Fibroblast of lung (primary cell): ENCODE data around the gene SIPA1L3. TPM values are rescaled to one million over a fixed set of nuclear protein-coding genes. Genes with fewer than 3 reads are reported as not detected.

Source experiments
- DNase-seq, 2 donors: peaks; one replicate each; pipeline versions ENCODE4 v3.0.0 to v3.0.0-alpha.2; 2010; ENCODE audit warnings: low read depth in 2 of 2
- H2AFZ ChIP-seq: 2 replicates; pipeline ENCODE4 v1.5.1; 2012; ENCODE audit warnings: low read length, control low read depth, inconsistent platforms
- H3K27ac ChIP-seq: 2 replicates; pipeline ENCODE4 v1.5.1; 2011; ENCODE audit warnings: low read length, control low read depth; ENCODE audit not compliant: insufficient read depth
- H3K27me3 ChIP-seq: 2 replicates; pipeline ENCODE4 v1.5.1; 2011; ENCODE audit warnings: mild to moderate bottlenecking, low read length; ENCODE audit not compliant: control insufficient read depth, insufficient read depth
- H3K36me3 ChIP-seq: 2 replicates; pipeline ENCODE4 v1.5.1; 2011; ENCODE audit warnings: low read length; ENCODE audit not compliant: control insufficient read depth, insufficient read depth
- H3K4me1 ChIP-seq: 2 replicates; pipeline ENCODE4 v1.5.1; 2011; ENCODE audit warnings: low read length; ENCODE audit not compliant: control insufficient read depth, insufficient read depth; ENCODE audit errors: extremely low read depth
- H3K4me2 ChIP-seq: 2 replicates; pipeline ENCODE4 v1.5.1; 2011; ENCODE audit warnings: low read length, control low read depth; ENCODE audit not compliant: insufficient read depth; ENCODE audit errors: extremely low read depth
- H3K4me3 ChIP-seq, 4 experiments: fragments of 200-600 bp in 1 of 4; sonication (generic) in 1 of 4; replicated peaks in 1 of 4; 2 replicates each; pipeline ENCODE4 v1.5.1; 2011 to 2016; ENCODE audit warnings: low read length in 4 of 4, low read depth in 3 of 4, mild to moderate bottlenecking in 3 of 4, control low read depth in 2 of 4, inconsistent platforms in 1 of 4, mixed read lengths in 1 of 4; ENCODE audit not compliant: insufficient read depth in 1 of 4; ENCODE audit errors: control extremely low read depth in 1 of 4
- H3K79me2 ChIP-seq: 2 replicates; pipeline ENCODE4 v1.5.1; 2012; ENCODE audit warnings: mild to moderate bottlenecking, low read length, inconsistent platforms; ENCODE audit not compliant: control insufficient read depth, insufficient read depth
- H3K9ac ChIP-seq: 2 replicates; pipeline ENCODE4 v1.5.1; 2011; ENCODE audit warnings: mild to moderate bottlenecking, low read length, control low read depth; ENCODE audit not compliant: insufficient read depth
- H3K9me3 ChIP-seq: 2 replicates; pipeline ENCODE4 v1.5.1; 2012; ENCODE audit warnings: low read depth, low read length; ENCODE audit not compliant: control insufficient read depth, insufficient read depth
- H4K20me1 ChIP-seq: 2 replicates; pipeline ENCODE4 v1.5.1; 2011; ENCODE audit warnings: low read length; ENCODE audit not compliant: control insufficient read depth, insufficient read depth; ENCODE audit errors: extremely low read depth
- CTCF ChIP-seq, 2 donors: IDR thresholded peaks in 1 of 2; conservative IDR thresholded peaks in 1 of 2; 1 replicate in 1 of 2; 2 replicates in 1 of 2; pipeline ENCODE4 v1.5.1; 2011 to 2012; ENCODE audit warnings: low read length in 2 of 2, control low read depth in 1 of 2, inconsistent platforms in 1 of 2, low read depth in 1 of 2, mild to moderate bottlenecking in 1 of 2
- EZH2 ChIP-seq: IDR thresholded peaks from 2 replicates; pipeline ENCODE4 v1.5.1; 2012; ENCODE audit warnings: low read length, control low read depth, mild to moderate bottlenecking; ENCODE audit errors: missing control alignments
- polyA plus RNA-seq, 2 donors: library from polyadenylated mRNA; depleted of rRNA in 1 of 2; stranded (reverse) in 1 of 2; unstranded in 1 of 2; fragments of >200 nt; gene quantifications; 2 replicates each; pipeline ENCODE4 v1.2.1, GENCODE V29; 2011 to 2012; ENCODE audit warnings: missing spikeins in 1 of 2
- total RNA-seq: library from RNA; depleted of rRNA; stranded (reverse); fragments of >200 nt; gene quantifications from 2 replicates; pipeline ENCODE4 v1.2.1, GENCODE V29; 2014

Gene SIPA1L3
- total and polyA plus RNA-seq, 2 donors (not counting 1 experiment from before 2014, with no cell fraction given) = 3.7 to 10.1 TPM

DNA sequence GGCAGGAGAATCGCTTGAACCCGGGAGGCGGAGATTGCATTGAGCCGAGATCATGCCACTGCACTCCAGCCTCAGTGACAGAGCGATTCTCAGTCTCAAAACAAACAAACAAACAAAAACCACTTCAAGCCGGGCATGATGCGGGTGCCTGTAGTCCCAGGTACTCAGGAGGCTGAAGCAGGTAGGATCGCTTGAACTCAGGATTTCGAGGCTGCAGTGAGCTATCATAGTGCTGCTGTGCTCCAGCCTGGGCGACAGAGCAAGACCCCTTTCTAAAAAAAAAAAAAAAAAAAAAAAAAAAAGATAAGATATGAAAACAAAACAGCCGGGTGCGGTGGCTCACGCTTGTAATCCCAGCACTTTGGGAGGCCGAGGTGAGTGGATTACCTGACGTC is 336.3 kb downstream of the SIPA1L3 start:
- no peaks in the 10 kb centered on the region for H3K79me2 ChIP-seq
- no peaks in the 10 kb centered on the region for H4K20me1 ChIP-seq
- no peaks in the 10 kb centered on the region for H3K9me3 ChIP-seq
- H3K4me1 ChIP-seq = peaks cover 11% of the 10 kb centered on the region
- no peak overlapping the region for H2AFZ ChIP-seq
- no peak for DNase-seq
- no peak overlapping the region for H3K4me2 ChIP-seq
- no peak overlapping the region for H3K4me3 ChIP-seq
- H3K27ac ChIP-seq = no peak overlapping the region
- no peaks in the 10 kb centered on the region for H3K36me3 ChIP-seq
- TF ChIP-seq CTCF (conservative IDR thresholded peaks at IDR 0.05 in 1 of 2, IDR thresholded peaks at IDR 0.05 in 1 of 2; ENCODE audit: low read depth in 1 of 2, low read length in 2 of 2) (no peak), EZH2 (no peak)
- H3K9ac ChIP-seq = no peak overlapping the region
- no peaks in the 10 kb centered on the region for H3K27me3 ChIP-seq

- no peak overlapping the region for H3K27ac ChIP-seq
- H3K27me3 ChIP-seq = no peaks in the 10 kb centered on the region
- H2AFZ ChIP-seq = no peak overlapping the region
- H3K4me2 ChIP-seq = no peak overlapping the region
- H3K79me2 ChIP-seq = no peaks in the 10 kb centered on the region
- no peak for DNase-seq
- peaks cover 13% of the 10 kb centered on the region for H3K4me1 ChIP-seq
- H3K9me3 ChIP-seq = no peaks in the 10 kb centered on the region
- H4K20me1 ChIP-seq = no peaks in the 10 kb centered on the region
- no peak overlapping the region for H3K9ac ChIP-seq
- no peak overlapping the region for H3K4me3 ChIP-seq
- no peaks in the 10 kb centered on the region for H3K36me3 ChIP-seq
- no peak for TF ChIP-seq EZH2
Observed at GRCh38 chr19:38245826-38246498, 339.0 kb downstream of the SIPA1L3 start.

- Histone ChIP-seq H2AFZ (no peak overlapping the region), H3K4me3 (no peak overlapping the region), H3K27ac (peak overlapping the region; percentile 43), H3K27me3 (no peaks in the 10 kb centered on the region), H4K20me1 (no peaks in the 10 kb centered on the region), H3K4me2 (no peak overlapping the region), H3K79me2 (no peaks in the 10 kb centered on the region), H3K4me1 (peaks cover 17% of the 10 kb centered on the region), H3K36me3 (no peaks in the 10 kb centered on the region), H3K9me3 (no peaks in the 10 kb centered on the region), H3K9ac (no peak overlapping the region)
- no peak for DNase-seq
- TF ChIP-seq CTCF (conservative IDR thresholded peaks at IDR 0.05 in 1 of 2, IDR thresholded peaks at IDR 0.05 in 1 of 2; ENCODE audit: low read depth in 1 of 2, low read length in 2 of 2) (no peak), EZH2 (no peak)
Observed at GRCh38 chr19:38247126-38247525, 340.1 kb downstream of the SIPA1L3 start.
